H9 (cell line): Measurements from ENCODE around the gene IQGAP2. TPM values are rescaled to one million over a fixed set of nuclear protein-coding genes. Genes with fewer than 3 reads are reported as not detected.

ENCODE experiments used
- DNase-seq: peaks from one replicate; pipeline ENCODE4 v3.0.0-alpha.2; 2017
- H2AFZ ChIP-seq: one replicate; pipeline ENCODE4 v1.6.1; 2013; ENCODE audit warnings: mild to moderate bottlenecking, low read length, control low read depth, moderate library complexity
- H2AK5ac ChIP-seq: 2 replicates; pipeline ENCODE4 v1.6.1; 2013; ENCODE audit warnings: low read length, control low read depth, mixed read lengths; ENCODE audit not compliant: insufficient read length
- H2BK120ac ChIP-seq: one replicate; pipeline ENCODE4 v1.6.1; 2013; ENCODE audit warnings: low read depth, mild to moderate bottlenecking, low read length, control low read depth, inconsistent platforms; ENCODE audit not compliant: poor library complexity, severe bottlenecking
- H2BK12ac ChIP-seq: 2 replicates; pipeline ENCODE4 v1.6.1; 2013; ENCODE audit warnings: low read length, control low read depth, mixed read lengths, low read depth; ENCODE audit not compliant: insufficient read length
- H2BK15ac ChIP-seq: 2 replicates; pipeline ENCODE4 v1.6.1; 2013; ENCODE audit warnings: low read depth, low read length, control low read depth
- H2BK20ac ChIP-seq: one replicate; pipeline ENCODE4 v1.6.1; 2013; ENCODE audit warnings: low read depth, mild to moderate bottlenecking, low read length, control low read depth, inconsistent platforms; ENCODE audit not compliant: poor library complexity, severe bottlenecking
- H2BK5ac ChIP-seq: 2 replicates; pipeline ENCODE4 v1.6.1; 2013; ENCODE audit warnings: low read length, control low read depth, mixed read lengths; ENCODE audit not compliant: insufficient read length
- H3K14ac ChIP-seq: 2 replicates; pipeline ENCODE4 v1.6.1; 2013; ENCODE audit warnings: low read length, control low read depth; ENCODE audit not compliant: insufficient read depth
- H3K18ac ChIP-seq: 2 replicates; pipeline ENCODE4 v1.6.1; 2013; ENCODE audit warnings: low read depth, mild to moderate bottlenecking, mixed read lengths, low read length, control low read depth; ENCODE audit not compliant: insufficient read length
- H3K23ac ChIP-seq: 2 replicates; pipeline ENCODE4 v1.6.1; 2013; ENCODE audit warnings: low read length, control low read depth, mixed read lengths, low read depth; ENCODE audit not compliant: insufficient read length
- H3K23me2 ChIP-seq: 2 replicates; pipeline ENCODE4 v1.6.1; 2013; ENCODE audit warnings: low read depth, mild to moderate bottlenecking, mixed read lengths, low read length, control low read depth; ENCODE audit not compliant: insufficient read length, poor library complexity, severe bottlenecking
- H3K27ac ChIP-seq: 2 replicates; pipeline ENCODE4 v1.5.1; 2013; ENCODE audit warnings: low read length, control low read depth, mixed read lengths, low read depth; ENCODE audit not compliant: insufficient read length
- H3K27me3 ChIP-seq: 2 replicates; pipeline ENCODE4 v1.6.1; 2013; ENCODE audit warnings: low read length, control low read depth, inconsistent platforms; ENCODE audit not compliant: insufficient read depth
- H3K4ac ChIP-seq: 2 replicates; pipeline ENCODE4 v1.6.1; 2013; ENCODE audit warnings: low read depth, mild to moderate bottlenecking, control low read depth, inconsistent platforms, low read length, moderate library complexity
- H3K4me1 ChIP-seq: 2 replicates; pipeline ENCODE4 v1.6.1; 2013; ENCODE audit warnings: low read length, control low read depth, inconsistent platforms; ENCODE audit not compliant: insufficient read depth
- H3K4me2 ChIP-seq: 2 replicates; pipeline ENCODE4 v1.6.1; 2013; ENCODE audit warnings: low read length, control low read depth, mixed read lengths; ENCODE audit not compliant: insufficient read length, insufficient read depth
- H3K56ac ChIP-seq: 2 replicates; pipeline ENCODE4 v1.6.1; 2013; ENCODE audit warnings: low read depth, mild to moderate bottlenecking, mixed read lengths, low read length, control low read depth; ENCODE audit not compliant: insufficient read length
- H3K79me1 ChIP-seq: 2 replicates; pipeline ENCODE4 v1.6.1; 2013; ENCODE audit warnings: low read depth, mild to moderate bottlenecking, moderate library complexity, low read length, control low read depth, inconsistent platforms; ENCODE audit not compliant: insufficient read depth, poor library complexity, severe bottlenecking
- H3K79me2 ChIP-seq: 2 replicates; pipeline ENCODE4 v1.6.1; 2013; ENCODE audit warnings: low read length, control low read depth, inconsistent platforms; ENCODE audit not compliant: insufficient read depth
- H3K9ac ChIP-seq: 2 replicates; pipeline ENCODE4 v1.6.1; 2013; ENCODE audit warnings: low read length, control low read depth, mixed read lengths; ENCODE audit not compliant: insufficient read length; ENCODE audit errors: extremely low read depth
- H3K9me3 ChIP-seq: one replicate; pipeline ENCODE4 v1.6.1; 2013; ENCODE audit warnings: low read depth, low read length, inconsistent platforms; ENCODE audit not compliant: control insufficient read depth
- H3T11ph ChIP-seq: one replicate; pipeline ENCODE4 v1.6.1; 2013; ENCODE audit warnings: mild to moderate bottlenecking, low read length, control low read depth, inconsistent platforms
- H4K20me1 ChIP-seq: one replicate; pipeline ENCODE4 v1.6.1; 2013; ENCODE audit not compliant: control insufficient read depth, insufficient read length, insufficient read depth
- H4K5ac ChIP-seq: 2 replicates; pipeline ENCODE4 v1.6.1; 2013; ENCODE audit warnings: low read depth, mild to moderate bottlenecking, mixed read lengths, low read length, control low read depth; ENCODE audit not compliant: insufficient read length
- H4K8ac ChIP-seq: replicated peaks from 2 replicates; pipeline ENCODE4 v1.6.1; 2013; ENCODE audit warnings: low read length, control low read depth, mixed read lengths, low read depth; ENCODE audit not compliant: insufficient read length
- H4K91ac ChIP-seq: 2 replicates; pipeline ENCODE4 v1.6.1; 2013; ENCODE audit warnings: low read depth, mild to moderate bottlenecking, moderate library complexity, mixed read lengths, low read length, control low read depth; ENCODE audit not compliant: insufficient read length
- H3K27ac Mint-ChIP-seq, 3 experiments: 2 replicates in 2 of 3; 3 replicates in 1 of 3; pipeline ENCODE4 v1.8.0; 2020 to 2021; ENCODE audit warnings: mixed read lengths in 3 of 3, mild to moderate bottlenecking in 1 of 3, moderate library complexity in 1 of 3
- H3K27me3 Mint-ChIP-seq: 2 replicates; pipeline ENCODE4 v1.8.0; 2021; ENCODE audit warnings: low read depth, mild to moderate bottlenecking, moderate library complexity, mixed read lengths
- H3K36me3 Mint-ChIP-seq, 3 experiments: 2 replicates in 2 of 3; 3 replicates in 1 of 3; pipeline ENCODE4 v1.8.0; 2020 to 2021; ENCODE audit warnings: low read depth in 3 of 3, mixed read lengths in 3 of 3; ENCODE audit not compliant: insufficient read depth in 1 of 3
- H3K4me1 Mint-ChIP-seq, 2 experiments: 2 replicates each; pipeline ENCODE4 v1.8.0; 2020; ENCODE audit warnings: mixed read lengths in 2 of 2
- H3K4me3 Mint-ChIP-seq, 2 experiments: 2 replicates in 1 of 2; 3 replicates in 1 of 2; pipeline ENCODE4 v1.8.0; 2020 to 2021; ENCODE audit warnings: mild to moderate bottlenecking in 2 of 2, mixed read lengths in 2 of 2, moderate library complexity in 1 of 2
- H3K9me3 Mint-ChIP-seq, 2 experiments: 2 replicates in 1 of 2; 3 replicates in 1 of 2; pipeline ENCODE4 v1.8.0; 2020; ENCODE audit warnings: mild to moderate bottlenecking in 2 of 2, mixed read lengths in 2 of 2, moderate library complexity in 1 of 2
- CTCF ChIP-seq: fragments of 200-600 bp; sonication (generic); conservative IDR thresholded peaks from 3 replicates; pipeline ENCODE4 v1.8.0; 2021; ENCODE audit warnings: antibody characterized with exemption, mild to moderate bottlenecking
- WGBS: extraction: QIAGEN DNeasy Blood & Tissue Kit; methylation state at CpG from one replicate; pipeline ENCODE4 v1.1.7; 2013; ENCODE audit warnings: missing lambda C conversion rate, low lambda C conversion rate, mixed read lengths; ENCODE audit not compliant: insufficient read length; ENCODE audit errors: extremely low coverage; 5-methylcytosine and 5-hydroxymethylcytosine counted together
- total RNA-seq: library from RNA; stranded (reverse); gene quantifications from 2 replicates; pipeline ENCODE4 v1.2.1, GENCODE V29; 2021

The IQGAP2 gene
- total RNA-seq, 1 experiment from 2014 or later = 22.5 TPM

GRCh38 chr5:76475936-76476335 lies 72.9 kb downstream of the IQGAP2 start:
- Histone ChIP-seq H3K4ac (no peak overlapping the region), H3T11ph (no peak overlapping the region), H3K56ac (no peak overlapping the region), H4K91ac (no peak overlapping the region), H3K18ac (no peak overlapping the region), H3K14ac (no peak overlapping the region), H2BK20ac (no peak overlapping the region), H3K27me3 (no peaks in the 10 kb centered on the region), H3K9me3 (no peaks in the 10 kb centered on the region), H3K79me2 (no peaks in the 10 kb centered on the region; the same call in 1 of the 2 replicates), H3K79me1 (no peaks in the 10 kb centered on the region), H3K23ac (no peak overlapping the region), H2AK5ac (no peak overlapping the region), H4K8ac (no peak overlapping the region), H2BK120ac (no peak overlapping the region), H2AFZ (no peak overlapping the region), H3K9ac (no peak overlapping the region), H3K4me2 (no peak overlapping the region), H2BK12ac (no peak overlapping the region), H4K5ac (no peak overlapping the region), H2BK15ac (no peak overlapping the region), H4K20me1 (no peaks in the 10 kb centered on the region), H3K27ac (no peak overlapping the region), H3K23me2 (no peaks in the 10 kb centered on the region), H3K4me1 (peaks cover 19% of the 10 kb centered on the region), H2BK5ac (no peak overlapping the region)
- H3K36me3 Mint-ChIP-seq = peaks cover 9 to 15% (median 15%) of the 10 kb centered on the region in 3 experiments; a peak in 6 of 7 replicates
- no peaks in the 10 kb centered on the region; the same call in 1 of the 2 replicates for H3K27me3 Mint-ChIP-seq
- no peak for DNase-seq
- no peak overlapping the region for H3K4me3 Mint-ChIP-seq
- no peak for TF ChIP-seq CTCF
- peaks cover 40 to 47% of the 10 kb centered on the region in 2 experiments for H3K4me1 Mint-ChIP-seq
- H3K27ac Mint-ChIP-seq = peak overlapping the region in 2 of 3 experiments; percentile 5 to 66; a peak in 3 of 7 replicates
- no CpG with 5 or more reads among the region's 2 CpGs for WGBS
- peaks cover 7 to 9% of the 10 kb centered on the region in 2 experiments for H3K9me3 Mint-ChIP-seq
